HG03575 (cell line): Measurements from ENCODE around the gene BTN1A1.
"Not testable (repeated sequence)": the region's sequence is repeated elsewhere in the genome, so short reads cannot be mapped to it uniquely, and the experiment has no call there.

ENCODE experiments used
- ATAC-seq: cut with Tn5 transposase; IDR thresholded peaks from one replicate; pipeline ENCODE4 v1.9.1; 2021; ENCODE audit not compliant: unreplicated experiment, insufficient number of reproducible peaks, low FRiP score; ENCODE audit errors: extremely low read depth

BTN1A1 gene

GRCh38 chr6:26531897-26532296 is 31.8 kb downstream of the BTN1A1 start:
- no peak for ATAC-seq

- peak; percentile 30 for ATAC-seq
Observed at GRCh38 chr6:26532699-26533531, 32.8 kb downstream of the BTN1A1 start.

GRCh38 chr6:26533532-26533931 is 33.4 kb downstream of the BTN1A1 start:
- no peak for ATAC-seq

GRCh38 chr6:26534681-26535465 is 34.8 kb downstream of the BTN1A1 start:
- no peak for ATAC-seq

- no peak for ATAC-seq
Observed at GRCh38 chr6:26536571-26537159, 36.6 kb downstream of the BTN1A1 start.

- peak; percentile 10 for ATAC-seq
Observed at GRCh38 chr6:26537160-26537845, 37.2 kb downstream of the BTN1A1 start.

GRCh38 chr6:26537846-26538571 is 37.9 kb downstream of the BTN1A1 start, which contains the start of gene HMGN4:
HMGN4 (plus strand) TSS chr6:26538366; CDS start chr6:26545207, 6,841 bp downstream.
- ATAC-seq: peak; percentile 26

GRCh38 chr6:26538572-26538902 is 38.4 kb downstream of the BTN1A1 start:
- ATAC-seq: no peak

GRCh38 chr6:26539071-26539615 is 39.0 kb downstream of the BTN1A1 start:
- ATAC-seq: no peak

- ATAC-seq: no peak
Observed at GRCh38 chr6:26541579-26541978, 41.5 kb downstream of the BTN1A1 start.

GRCh38 chr6:26543953-26544352 is 43.9 kb downstream of the BTN1A1 start:
- ATAC-seq: no peak

- no peak for ATAC-seq
Observed at GRCh38 chr6:26544473-26544872, 44.4 kb downstream of the BTN1A1 start.

GRCh38 chr6:26545627-26546026 is 45.5 kb downstream of the BTN1A1 start:
- no peak for ATAC-seq

GRCh38 chr6:26547363-26547762 is 47.3 kb downstream of the BTN1A1 start:
- ATAC-seq: not testable (repeated sequence)

GRCh38 chr6:26550250-26550993 is 50.3 kb downstream of the BTN1A1 start:
- no peak for ATAC-seq

- ATAC-seq: no peak
Observed at GRCh38 chr6:26552205-26552604, 52.1 kb downstream of the BTN1A1 start.

GRCh38 chr6:26552640-26553188 is 52.6 kb downstream of the BTN1A1 start:
- ATAC-seq: no peak

GRCh38 chr6:26553264-26553634 is 53.1 kb downstream of the BTN1A1 start:
- ATAC-seq: no peak
